ENCODE measurements around the gene TOGARAM1. TPM values are rescaled to one million over a fixed set of nuclear protein-coding genes. Genes with fewer than 3 reads are reported as not detected.

Gene TOGARAM1
- total and polyA plus RNA-seq, 2 donors (not counting 3 experiments of a cell fraction or from before 2014, with no cell fraction given): 4.2 to 13.8 TPM

DNA sequence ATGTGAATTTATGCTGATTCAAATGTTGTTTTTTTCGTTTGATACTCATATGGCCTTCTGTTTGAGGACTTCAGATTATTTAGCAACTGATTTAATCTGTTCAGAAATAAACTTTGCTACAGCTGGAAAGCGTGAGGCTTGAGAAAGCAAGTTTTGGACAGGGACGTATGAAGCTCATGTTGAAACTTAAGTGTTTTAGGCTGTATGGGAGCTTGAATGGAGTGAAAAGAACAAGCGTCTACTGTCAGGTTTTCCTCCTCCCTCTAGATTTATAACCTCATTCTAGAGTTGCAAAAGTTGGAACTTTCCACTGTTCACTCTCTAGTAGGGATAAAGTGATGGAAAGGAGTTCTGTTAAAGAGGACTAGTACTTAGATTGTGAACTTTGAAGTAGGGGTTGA, 123.0 kb downstream of the TOGARAM1 start:
- H3K27me3 ChIP-seq (ENCODE audit: control insufficient read depth in 2 of 2, insufficient read depth in 2 of 2, low read length in 2 of 2): no peaks in the 10 kb centered on the region
- peaks cover 10% of the 10 kb centered on the region for H3K4me1 ChIP-seq (ENCODE audit: control insufficient read depth, extremely low read depth, insufficient read depth, low read length)
- no peaks in the 10 kb centered on the region for H3K9me1 ChIP-seq (replicated peaks; ENCODE audit: control insufficient read depth, extremely low read depth, insufficient read depth, low read length)
- H2AFZ ChIP-seq (ENCODE audit: low read depth, low read length): no peak overlapping the region
- peak overlapping the region; percentile 63 for H3K27ac ChIP-seq (ENCODE audit: insufficient read depth, low read depth, low read length)
- H3K9ac ChIP-seq (replicated peaks; ENCODE audit: extremely low read depth, insufficient read depth, low read length): peak overlapping the region; percentile 88
- no peaks in the 10 kb centered on the region for H3K9me3 ChIP-seq (replicated peaks; ENCODE audit: control insufficient read depth, insufficient read depth, low read length)
- ChIA-PET CTCF (interaction anchor here (0.8 to 2.3 kb wide), 4 partner anchors 9 to 171 kb away, joined by 3 to 12 read pairs (median 4); partner anchors contain the start of gene FKBP3), POLR2A (no interaction called here)
- TF ChIP-seq, protein P1, sequence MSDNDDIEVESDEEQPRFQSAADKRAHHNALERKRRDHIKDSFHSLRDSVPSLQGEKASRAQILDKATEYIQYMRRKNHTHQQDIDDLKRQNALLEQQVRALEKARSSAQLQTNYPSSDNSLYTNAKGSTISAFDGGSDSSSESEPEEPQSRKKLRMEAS (IDR thresholded peaks at IDR 0.05; ENCODE audit: insufficient read depth, insufficient read length): no peak
- no peak for TF ChIP-seq FOS (IDR thresholded peaks at IDR 0.05; ENCODE audit: borderline replicate concordance, insufficient read depth, low read length)
- peaks cover 6% of the 10 kb centered on the region for H4K20me1 ChIP-seq (replicated peaks; ENCODE audit: control insufficient read depth, extremely low read depth, insufficient read depth, low read length)
- dilution Hi-C loops (cut with MboI; ENCODE audit: extremely low pct_ligation_motif_present, low sequenced_read_pairs) (no loop called here), intact Hi-C loops (cut with micrococcal nuclease) (loop anchor here (1.0 to 5.0 kb wide), 5 partner anchors 49 to 188 kb away; partner anchors contain the start of genes FKBP3, MIS18BP1 and TOGARAM1)
- DNase-seq (ENCODE audit: low read depth, low spot score) (peak; percentile 46), FAIRE-seq (peak; percentile 64)
- peak overlapping the region; percentile 50 to 86 (median 81) for H3K4me3 ChIP-seq (replicated peaks in 1 of 3; ENCODE audit: insufficient read depth in 1 of 3, low read depth in 1 of 3, low read length in 3 of 3)
- H3K36me3 ChIP-seq (ENCODE audit: control insufficient read depth in 2 of 2, extremely low read depth in 1 of 2, insufficient read depth in 2 of 2, low read length in 2 of 2): no peaks in the 10 kb centered on the region
- H3K4me2 ChIP-seq (ENCODE audit: insufficient read depth, low read length): peak overlapping the region; percentile 89
- no TSS peak for BruUV-seq (replicated peaks)
- peaks cover 60% of the 10 kb centered on the region for H3K79me2 ChIP-seq (ENCODE audit: control insufficient read depth, insufficient read depth, low read length)

DNA sequence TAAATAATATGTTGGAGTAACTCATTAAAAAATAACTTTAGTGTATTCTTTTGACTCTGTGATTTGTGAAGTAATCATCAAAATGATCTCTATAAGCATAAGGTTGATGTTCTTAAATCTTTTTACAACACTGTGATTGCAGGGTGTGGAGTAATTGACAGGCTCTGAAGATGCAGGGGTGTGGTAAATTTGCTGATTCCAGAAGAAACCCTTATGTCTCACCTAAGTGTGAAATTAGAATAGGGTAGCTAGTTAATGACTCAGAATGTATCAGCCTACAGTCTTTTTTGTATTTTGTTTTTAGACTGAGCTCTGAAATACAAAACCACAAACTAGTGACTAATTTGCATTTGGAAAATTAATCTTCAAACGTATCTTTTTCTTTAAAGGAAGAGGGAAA, 127.8 kb downstream of the TOGARAM1 start:
- Histone ChIP-seq H3K27ac (ENCODE audit: insufficient read depth, low read depth, low read length) (no peak overlapping the region), H3K4me3 (replicated peaks in 1 of 3; ENCODE audit: insufficient read depth in 1 of 3, low read depth in 1 of 3, low read length in 3 of 3) (no peak overlapping the region), H3K36me3 (ENCODE audit: control insufficient read depth in 2 of 2, extremely low read depth in 1 of 2, insufficient read depth in 2 of 2, low read length in 2 of 2) (no peaks in the 10 kb centered on the region), H2AFZ (ENCODE audit: low read depth, low read length) (no peak overlapping the region), H3K4me2 (ENCODE audit: insufficient read depth, low read length) (peak overlapping the region; percentile 36), H4K20me1 (replicated peaks; ENCODE audit: control insufficient read depth, extremely low read depth, insufficient read depth, low read length) (peaks cover 6% of the 10 kb centered on the region), H3K9me1 (replicated peaks; ENCODE audit: control insufficient read depth, extremely low read depth, insufficient read depth, low read length) (no peaks in the 10 kb centered on the region), H3K27me3 (ENCODE audit: control insufficient read depth in 2 of 2, insufficient read depth in 2 of 2, low read length in 2 of 2) (no peaks in the 10 kb centered on the region), H3K9ac (replicated peaks; ENCODE audit: extremely low read depth, insufficient read depth, low read length) (no peak overlapping the region), H3K79me2 (ENCODE audit: control insufficient read depth, insufficient read depth, low read length) (peaks cover 98% of the 10 kb centered on the region), H3K9me3 (replicated peaks; ENCODE audit: control insufficient read depth, insufficient read depth, low read length) (no peaks in the 10 kb centered on the region), H3K4me1 (ENCODE audit: control insufficient read depth, extremely low read depth, insufficient read depth, low read length) (peaks cover 23% of the 10 kb centered on the region)
- intact Hi-C loops (cut with micrococcal nuclease) (no loop called here), dilution Hi-C loops (cut with MboI; ENCODE audit: extremely low pct_ligation_motif_present, low sequenced_read_pairs) (no loop called here)
- no peak for FAIRE-seq
- DNase-seq (ENCODE audit: low read depth, low spot score): no peak
- ChIA-PET CTCF (interaction anchor here (1.1 to 1.2 kb wide), 2 partner anchors 9 to 49 kb away, joined by 3 read pairs; no protein-coding TSS in a partner anchor), POLR2A (no interaction called here)
- TF ChIP-seq FOS (IDR thresholded peaks at IDR 0.05; ENCODE audit: borderline replicate concordance, insufficient read depth, low read length): peak; percentile 62
- no peak for TF ChIP-seq MYC (IDR thresholded peaks at IDR 0.05; ENCODE audit: low read depth, low read length)
- BruUV-seq (replicated peaks): no TSS peak

Measured in endothelial cell of umbilical vein (primary cell).